ENCODE measurements around the gene RASGRP3.

DNA sequence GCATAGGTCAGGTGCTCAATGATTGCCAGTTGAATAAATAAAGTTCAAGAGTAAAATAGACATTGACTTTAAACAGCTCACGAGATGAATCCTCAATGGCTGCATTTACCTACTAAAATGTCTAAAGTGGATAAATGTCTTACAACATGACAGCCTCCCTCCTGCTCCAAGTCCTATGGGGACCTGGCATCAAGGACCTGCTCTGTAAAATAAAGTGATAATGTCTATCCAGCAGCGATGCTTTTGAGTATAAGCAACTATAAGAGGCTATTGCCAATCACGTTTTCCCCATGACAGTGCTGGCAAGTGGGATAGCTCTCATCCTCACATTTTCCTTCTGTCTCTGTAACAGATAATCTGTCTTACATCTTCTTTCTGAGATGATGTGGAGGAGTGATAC is 37.0 kb downstream of the RASGRP3 start:
- TF ChIP-seq POLR2A (IDR thresholded peaks at IDR 0.05): no peak
- TF ChIP-seq, protein P1, sequence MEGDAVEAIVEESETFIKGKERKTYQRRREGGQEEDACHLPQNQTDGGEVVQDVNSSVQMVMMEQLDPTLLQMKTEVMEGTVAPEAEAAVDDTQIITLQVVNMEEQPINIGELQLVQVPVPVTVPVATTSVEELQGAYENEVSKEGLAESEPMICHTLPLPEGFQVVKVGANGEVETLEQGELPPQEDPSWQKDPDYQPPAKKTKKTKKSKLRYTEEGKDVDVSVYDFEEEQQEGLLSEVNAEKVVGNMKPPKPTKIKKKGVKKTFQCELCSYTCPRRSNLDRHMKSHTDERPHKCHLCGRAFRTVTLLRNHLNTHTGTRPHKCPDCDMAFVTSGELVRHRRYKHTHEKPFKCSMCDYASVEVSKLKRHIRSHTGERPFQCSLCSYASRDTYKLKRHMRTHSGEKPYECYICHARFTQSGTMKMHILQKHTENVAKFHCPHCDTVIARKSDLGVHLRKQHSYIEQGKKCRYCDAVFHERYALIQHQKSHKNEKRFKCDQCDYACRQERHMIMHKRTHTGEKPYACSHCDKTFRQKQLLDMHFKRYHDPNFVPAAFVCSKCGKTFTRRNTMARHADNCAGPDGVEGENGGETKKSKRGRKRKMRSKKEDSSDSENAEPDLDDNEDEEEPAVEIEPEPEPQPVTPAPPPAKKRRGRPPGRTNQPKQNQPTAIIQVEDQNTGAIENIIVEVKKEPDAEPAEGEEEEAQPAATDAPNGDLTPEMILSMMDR (IDR thresholded peaks at IDR 0.05): no peak
